ENCODE results near the gene IL17C.

IL17C gene

GRCh38 chr16:88633684-88634140 is 4.7 kb upstream of the IL17C start:
- no peak overlapping the region for H3K4me3 ChIP-seq (ENCODE audit: low read length)
- DNase-seq (ENCODE audit: low read depth) = no peak
- TF ChIP-seq CTCF (conservative IDR thresholded peaks at IDR 0.05; ENCODE audit: low read depth, low read length) = peak; percentile 46

GRCh38 chr16:88634141-88634993 is 4.0 kb upstream of the IL17C start:
- TF ChIP-seq CTCF (conservative IDR thresholded peaks at IDR 0.05; ENCODE audit: low read depth, low read length) = no peak
- H3K4me3 ChIP-seq (ENCODE audit: low read length) = peak overlapping the region; percentile 35
- DNase-seq (ENCODE audit: low read depth) = no peak

GRCh38 chr16:88634994-88635670 is 3.2 kb upstream of the IL17C start:
- DNase-seq (ENCODE audit: low read depth) = no peak
- peak overlapping the region; percentile 35 for H3K4me3 ChIP-seq (ENCODE audit: low read length)
- TF ChIP-seq CTCF (conservative IDR thresholded peaks at IDR 0.05; ENCODE audit: low read depth, low read length) = no peak

GRCh38 chr16:88635671-88636319 is 2.6 kb upstream of the IL17C start:
- DNase-seq (ENCODE audit: low read depth) = no peak
- no peak overlapping the region for H3K4me3 ChIP-seq (ENCODE audit: low read length)
- no peak for TF ChIP-seq CTCF (conservative IDR thresholded peaks at IDR 0.05; ENCODE audit: low read depth, low read length)

GRCh38 chr16:88636488-88637265 is 1.7 kb upstream of the IL17C start:
- TF ChIP-seq CTCF (conservative IDR thresholded peaks at IDR 0.05; ENCODE audit: low read depth, low read length) = no peak
- no peak for DNase-seq (ENCODE audit: low read depth)
- H3K4me3 ChIP-seq (ENCODE audit: low read length) = no peak overlapping the region

GRCh38 chr16:88639231-88640038 is 1.1 kb downstream of the IL17C start:
- no peak for DNase-seq (ENCODE audit: low read depth)
- no peak for TF ChIP-seq CTCF (conservative IDR thresholded peaks at IDR 0.05; ENCODE audit: low read depth, low read length)
- H3K4me3 ChIP-seq (ENCODE audit: low read length) = no peak overlapping the region

Data from retinal pigment epithelial cell (primary cell).